Nephron progenitor cell (in vitro differentiated cells): Measurements from ENCODE around the gene SEL1L.
A peak's percentile ranks its signal among the peaks of the same experiment; 100 is the strongest.

Source experiments
- DNase-seq: peaks from one replicate; pipeline ENCODE4 v3.0.0; 2021
- H3K27ac Mint-ChIP-seq: 2 replicates; pipeline ENCODE4 v1.8.0; 2021; ENCODE audit warnings: mild to moderate bottlenecking, moderate library complexity, mixed read lengths
- H3K27me3 Mint-ChIP-seq: 2 replicates; pipeline ENCODE4 v1.8.0; 2021; ENCODE audit warnings: mild to moderate bottlenecking, low read depth, mixed read lengths; ENCODE audit not compliant: poor library complexity
- H3K36me3 Mint-ChIP-seq: 2 replicates; pipeline ENCODE4 v1.8.0; 2021; ENCODE audit warnings: low read depth, mixed read lengths
- H3K4me1 Mint-ChIP-seq: 2 replicates; pipeline ENCODE4 v1.8.0; 2021; ENCODE audit warnings: mixed read lengths
- H3K4me3 Mint-ChIP-seq: 2 replicates; pipeline ENCODE4 v1.8.0; 2021; ENCODE audit warnings: mild to moderate bottlenecking, moderate library complexity, mixed read lengths
- H3K9me3 Mint-ChIP-seq: 2 replicates; pipeline ENCODE4 v1.8.0; 2021; ENCODE audit warnings: mild to moderate bottlenecking, moderate library complexity, mixed read lengths
- TF ChIP-seq, protein P1 (sequence below): fragments of 200-600 bp; sonication (generic); IDR thresholded peaks from 2 replicates; pipeline ENCODE4 v1.5.0; 2021; ENCODE audit warnings: antibody characterized with exemption

The SEL1L gene

DNA sequence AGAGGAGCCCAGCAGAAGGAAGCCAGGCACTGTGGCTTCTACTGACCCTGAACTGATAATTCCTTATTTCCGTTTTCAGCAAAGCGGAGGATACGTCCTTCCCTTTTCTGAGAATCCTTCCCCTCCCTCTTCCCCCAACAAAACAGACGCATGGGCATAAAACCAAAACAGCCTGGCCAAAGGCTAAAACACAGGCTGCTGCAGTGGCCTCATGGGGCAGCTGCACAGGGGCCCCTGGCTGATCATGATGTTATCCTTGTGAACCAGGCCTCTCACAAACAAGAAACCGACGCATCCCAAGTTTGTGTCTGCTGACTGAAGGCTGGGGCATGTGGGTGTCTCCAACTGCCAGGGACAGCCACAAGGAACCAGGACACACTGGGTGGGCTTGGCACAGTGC, 110.1 kb downstream of the SEL1L start:
- TF ChIP-seq, protein P1, sequence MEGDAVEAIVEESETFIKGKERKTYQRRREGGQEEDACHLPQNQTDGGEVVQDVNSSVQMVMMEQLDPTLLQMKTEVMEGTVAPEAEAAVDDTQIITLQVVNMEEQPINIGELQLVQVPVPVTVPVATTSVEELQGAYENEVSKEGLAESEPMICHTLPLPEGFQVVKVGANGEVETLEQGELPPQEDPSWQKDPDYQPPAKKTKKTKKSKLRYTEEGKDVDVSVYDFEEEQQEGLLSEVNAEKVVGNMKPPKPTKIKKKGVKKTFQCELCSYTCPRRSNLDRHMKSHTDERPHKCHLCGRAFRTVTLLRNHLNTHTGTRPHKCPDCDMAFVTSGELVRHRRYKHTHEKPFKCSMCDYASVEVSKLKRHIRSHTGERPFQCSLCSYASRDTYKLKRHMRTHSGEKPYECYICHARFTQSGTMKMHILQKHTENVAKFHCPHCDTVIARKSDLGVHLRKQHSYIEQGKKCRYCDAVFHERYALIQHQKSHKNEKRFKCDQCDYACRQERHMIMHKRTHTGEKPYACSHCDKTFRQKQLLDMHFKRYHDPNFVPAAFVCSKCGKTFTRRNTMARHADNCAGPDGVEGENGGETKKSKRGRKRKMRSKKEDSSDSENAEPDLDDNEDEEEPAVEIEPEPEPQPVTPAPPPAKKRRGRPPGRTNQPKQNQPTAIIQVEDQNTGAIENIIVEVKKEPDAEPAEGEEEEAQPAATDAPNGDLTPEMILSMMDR = no peak
- H3K27ac Mint-ChIP-seq = peak overlapping the region; percentile 95
- no peaks in the 10 kb centered on the region for H3K36me3 Mint-ChIP-seq
- H3K9me3 Mint-ChIP-seq = peaks cover 4% of the 10 kb centered on the region
- H3K27me3 Mint-ChIP-seq = no peaks in the 10 kb centered on the region
- H3K4me3 Mint-ChIP-seq = no peak overlapping the region
- DNase-seq = no peak
- H3K4me1 Mint-ChIP-seq = peaks cover 30% of the 10 kb centered on the region
